Epithelial cell of proximal tubule (primary cell): ENCODE data around the gene TEKT1. TPM values are rescaled to one million over a fixed set of nuclear protein-coding genes. Genes with fewer than 3 reads are reported as not detected.
"Not testable (repeated sequence)": the region's sequence is repeated elsewhere in the genome, so short reads cannot be mapped to it uniquely, and the experiment has no call there.

Source experiments
- DNase-seq: peaks from one replicate; pipeline ENCODE4 v3.0.0-alpha.2; 2011; ENCODE audit warnings: low read depth
- H3K4me3 ChIP-seq: 2 replicates; pipeline ENCODE4 v1.5.1; 2011; ENCODE audit warnings: low read depth, mild to moderate bottlenecking, low read length
- total RNA-seq: library from RNA; depleted of rRNA; stranded (reverse); fragments of >200 nt; gene quantifications from 2 replicates; pipeline ENCODE4 v1.2.3, GENCODE V29; 2015
- TF ChIP-seq, protein P1 (sequence below): conservative IDR thresholded peaks from 2 replicates; pipeline ENCODE4 v1.5.1; 2012; ENCODE audit warnings: low read depth, mild to moderate bottlenecking, low read length

Gene TEKT1
- total RNA-seq, 1 donor from 2014 or later: not detected

DNA sequence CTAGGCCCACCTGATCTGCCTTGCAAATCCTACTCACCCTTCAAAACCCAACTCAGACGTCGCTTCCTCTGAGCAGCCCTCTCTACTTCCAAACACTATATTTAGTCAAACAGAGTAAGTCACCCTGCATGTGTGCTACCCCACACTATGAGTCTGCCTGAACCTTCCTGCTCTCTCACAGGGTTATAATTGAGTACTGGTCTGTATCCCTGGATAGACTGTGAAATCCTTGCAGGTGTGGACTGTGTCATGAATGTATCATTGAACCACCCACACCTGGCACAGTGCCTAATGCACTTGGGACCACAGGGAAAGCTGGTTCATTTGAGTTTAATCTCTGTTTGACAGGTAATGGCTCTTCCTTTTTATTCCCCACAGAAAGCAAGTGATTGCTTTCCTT lies 52.1 kb downstream of the TEKT1 start:
- TF ChIP-seq, protein P1, sequence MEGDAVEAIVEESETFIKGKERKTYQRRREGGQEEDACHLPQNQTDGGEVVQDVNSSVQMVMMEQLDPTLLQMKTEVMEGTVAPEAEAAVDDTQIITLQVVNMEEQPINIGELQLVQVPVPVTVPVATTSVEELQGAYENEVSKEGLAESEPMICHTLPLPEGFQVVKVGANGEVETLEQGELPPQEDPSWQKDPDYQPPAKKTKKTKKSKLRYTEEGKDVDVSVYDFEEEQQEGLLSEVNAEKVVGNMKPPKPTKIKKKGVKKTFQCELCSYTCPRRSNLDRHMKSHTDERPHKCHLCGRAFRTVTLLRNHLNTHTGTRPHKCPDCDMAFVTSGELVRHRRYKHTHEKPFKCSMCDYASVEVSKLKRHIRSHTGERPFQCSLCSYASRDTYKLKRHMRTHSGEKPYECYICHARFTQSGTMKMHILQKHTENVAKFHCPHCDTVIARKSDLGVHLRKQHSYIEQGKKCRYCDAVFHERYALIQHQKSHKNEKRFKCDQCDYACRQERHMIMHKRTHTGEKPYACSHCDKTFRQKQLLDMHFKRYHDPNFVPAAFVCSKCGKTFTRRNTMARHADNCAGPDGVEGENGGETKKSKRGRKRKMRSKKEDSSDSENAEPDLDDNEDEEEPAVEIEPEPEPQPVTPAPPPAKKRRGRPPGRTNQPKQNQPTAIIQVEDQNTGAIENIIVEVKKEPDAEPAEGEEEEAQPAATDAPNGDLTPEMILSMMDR: no peak
- H3K4me3 ChIP-seq: no peak overlapping the region
- DNase-seq: no peak

DNA sequence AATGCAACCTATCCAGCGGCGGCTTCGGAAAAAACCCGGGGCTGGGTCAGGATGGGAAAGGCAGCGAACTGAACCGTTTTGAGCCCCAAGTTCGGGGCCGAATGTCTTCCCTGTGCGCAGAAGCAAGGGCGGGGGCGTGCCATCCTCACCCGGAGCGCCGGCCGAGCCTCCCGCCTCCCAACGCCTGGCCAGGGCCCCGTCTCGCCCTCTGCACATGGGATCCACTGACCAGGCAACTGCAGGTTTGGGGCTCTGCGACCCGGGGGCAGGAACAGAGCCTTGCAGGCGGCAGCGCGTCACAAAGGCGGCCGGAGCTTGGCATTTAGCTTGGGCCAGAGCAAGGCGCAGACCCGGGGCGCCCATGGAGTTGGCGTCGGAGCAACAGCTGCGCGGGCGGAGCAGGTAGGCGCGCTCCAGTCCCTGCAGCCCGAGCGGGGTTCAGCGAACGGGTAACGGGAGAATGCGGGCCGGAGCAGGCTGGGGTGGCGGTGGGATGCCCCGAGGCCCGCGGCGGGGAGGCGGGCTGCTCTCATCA lies 55.6 kb downstream of the TEKT1 start, which contains the start of gene FBXO39:
Gene FBXO39, plus strand, starts transcription at position 345 of the 535 bp plus-strand sequence. CDS start 3,654 bp downstream, outside the sequence.
- no peak for DNase-seq
- TF ChIP-seq, protein P1: no peak
- no peak within 1 kb of the TSS for H3K4me3 ChIP-seq

DNA sequence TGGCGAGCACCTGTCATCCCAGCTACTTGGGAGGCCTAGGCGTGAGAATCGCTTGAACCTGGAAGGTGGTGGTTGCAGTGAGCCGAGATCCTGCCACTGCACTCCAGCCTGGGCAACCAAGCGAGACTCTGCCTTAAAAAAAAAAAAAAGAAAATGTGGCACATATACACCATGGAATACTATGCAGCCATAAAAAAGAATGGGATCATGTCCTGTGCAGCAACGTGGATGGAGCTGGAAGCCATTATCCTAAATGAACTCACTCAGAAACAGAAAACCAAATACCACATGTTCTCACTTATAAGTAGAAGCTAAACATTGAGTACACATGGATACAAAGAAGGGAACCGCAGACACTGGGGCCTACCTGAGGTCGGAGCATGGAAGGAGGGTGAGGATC lies 56.6 kb downstream of the TEKT1 start:
- not testable (repeated sequence) for H3K4me3 ChIP-seq, DNase-seq

DNA sequence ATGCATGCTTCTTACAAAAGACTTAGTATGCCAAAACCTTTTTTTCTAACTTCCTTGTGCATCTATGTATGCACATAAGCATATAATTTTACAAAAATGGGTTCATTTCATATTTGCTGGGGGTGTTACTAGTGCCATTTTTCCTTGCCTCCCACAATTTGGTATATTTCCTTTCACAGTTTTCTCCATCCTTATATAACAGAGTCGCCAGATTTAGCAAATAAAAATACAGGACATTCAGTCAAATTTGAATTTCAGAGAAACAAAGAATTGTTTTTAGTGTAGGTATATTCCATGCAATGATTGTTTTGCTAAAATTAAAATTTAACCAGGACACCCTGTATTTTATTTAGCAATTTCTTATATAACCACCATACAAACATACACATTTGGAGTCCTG lies 59.5 kb downstream of the TEKT1 start:
- TF ChIP-seq, protein P1: no peak
- no peak overlapping the region for H3K4me3 ChIP-seq

DNA sequence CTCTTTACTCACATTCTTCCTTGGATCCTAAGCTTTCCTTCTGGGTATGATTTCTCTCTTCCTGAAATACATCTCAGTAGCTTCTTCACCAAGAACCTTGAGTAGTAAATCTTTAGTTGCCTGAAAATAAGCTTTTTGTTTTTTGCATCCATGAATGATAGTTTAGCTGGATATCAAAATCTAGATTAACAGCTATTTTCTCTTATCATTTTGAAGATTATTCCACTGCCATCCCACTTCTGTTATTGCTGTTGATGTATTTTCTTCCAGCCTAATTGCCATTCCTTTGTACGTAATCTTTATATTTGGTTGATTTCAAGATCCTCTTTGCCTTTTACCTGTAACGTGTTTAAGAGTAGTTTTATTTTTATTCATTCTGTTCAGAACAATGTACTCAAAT lies 63.1 kb downstream of the TEKT1 start:
- DNase-seq: no peak
- TF ChIP-seq, protein P1: no peak
- H3K4me3 ChIP-seq: no peak overlapping the region

More for the DNA sequence above, 59.5 kb downstream of the TEKT1 start:
- no peak for DNase-seq

DNA sequence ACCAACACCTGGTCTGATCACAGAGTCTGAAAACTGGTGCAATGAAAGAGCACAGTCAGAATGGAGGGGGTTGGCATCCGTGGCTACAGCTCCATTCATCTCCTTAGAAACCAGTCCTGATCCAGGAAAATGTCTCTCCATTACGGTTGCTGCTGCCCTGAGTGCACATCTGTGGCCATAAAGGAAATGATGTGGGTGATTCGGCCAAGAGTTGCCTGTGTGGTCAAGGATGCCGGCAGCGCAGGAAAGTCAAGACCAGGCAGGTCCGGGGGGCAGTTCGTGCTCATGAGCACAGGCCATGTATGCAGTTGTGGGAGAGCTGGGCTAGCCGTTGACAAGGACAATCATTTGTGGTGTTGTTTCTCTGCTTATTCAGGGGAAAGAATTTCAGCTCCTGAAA lies 69.8 kb downstream of the TEKT1 start:
- H3K4me3 ChIP-seq: no peak overlapping the region
- TF ChIP-seq, protein P1: no peak
- DNase-seq: no peak

DNA sequence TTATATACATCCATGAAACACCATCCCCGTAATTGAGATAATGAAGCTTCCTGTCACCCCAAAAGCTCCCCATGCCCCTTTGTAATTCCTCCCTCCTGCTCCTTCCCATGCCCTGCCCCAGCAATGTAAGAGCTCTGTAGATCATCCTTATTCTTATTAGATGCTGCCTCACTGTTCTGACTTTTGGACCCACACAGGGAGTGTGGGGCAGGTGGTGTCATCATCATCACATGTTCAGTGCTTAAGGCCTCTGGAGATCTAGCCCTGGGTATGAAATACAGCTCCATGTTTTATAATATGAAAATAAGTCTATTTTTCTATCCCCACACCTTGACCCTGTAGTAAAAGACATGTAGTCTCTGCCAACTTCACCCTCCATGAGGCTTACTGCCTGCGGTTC lies 73.8 kb downstream of the TEKT1 start:
- no peak for DNase-seq
- no peak overlapping the region for H3K4me3 ChIP-seq
- TF ChIP-seq, protein P1: no peak
